ENCODE results near the gene PAX5. TPM values are rescaled to one million over a fixed set of nuclear protein-coding genes. Genes with fewer than 3 reads are reported as not detected.

The PAX5 gene
- polyA plus RNA-seq, 1 donor from 2014 or later: not detected

DNA sequence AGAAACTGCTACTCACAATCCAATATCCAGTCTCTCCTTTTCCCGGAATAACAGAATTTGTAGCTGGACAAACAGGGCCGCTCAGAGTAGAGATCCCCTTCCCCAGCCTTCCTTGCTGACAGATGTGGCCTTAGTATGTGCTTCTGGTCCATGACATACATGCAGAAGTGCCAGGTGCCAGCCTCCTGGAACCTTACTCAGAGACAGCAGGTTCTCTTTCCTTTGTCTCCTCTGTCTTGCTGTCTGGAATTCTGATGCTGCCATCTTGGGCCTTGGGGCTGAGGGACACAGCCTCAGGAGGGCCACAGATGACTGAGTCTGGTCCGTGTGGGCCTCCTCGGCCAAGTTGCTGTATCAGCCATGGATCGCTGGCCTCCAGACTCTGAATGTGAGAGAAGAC, 210.1 kb downstream of the PAX5 start:
- TF ChIP-seq, protein P1, sequence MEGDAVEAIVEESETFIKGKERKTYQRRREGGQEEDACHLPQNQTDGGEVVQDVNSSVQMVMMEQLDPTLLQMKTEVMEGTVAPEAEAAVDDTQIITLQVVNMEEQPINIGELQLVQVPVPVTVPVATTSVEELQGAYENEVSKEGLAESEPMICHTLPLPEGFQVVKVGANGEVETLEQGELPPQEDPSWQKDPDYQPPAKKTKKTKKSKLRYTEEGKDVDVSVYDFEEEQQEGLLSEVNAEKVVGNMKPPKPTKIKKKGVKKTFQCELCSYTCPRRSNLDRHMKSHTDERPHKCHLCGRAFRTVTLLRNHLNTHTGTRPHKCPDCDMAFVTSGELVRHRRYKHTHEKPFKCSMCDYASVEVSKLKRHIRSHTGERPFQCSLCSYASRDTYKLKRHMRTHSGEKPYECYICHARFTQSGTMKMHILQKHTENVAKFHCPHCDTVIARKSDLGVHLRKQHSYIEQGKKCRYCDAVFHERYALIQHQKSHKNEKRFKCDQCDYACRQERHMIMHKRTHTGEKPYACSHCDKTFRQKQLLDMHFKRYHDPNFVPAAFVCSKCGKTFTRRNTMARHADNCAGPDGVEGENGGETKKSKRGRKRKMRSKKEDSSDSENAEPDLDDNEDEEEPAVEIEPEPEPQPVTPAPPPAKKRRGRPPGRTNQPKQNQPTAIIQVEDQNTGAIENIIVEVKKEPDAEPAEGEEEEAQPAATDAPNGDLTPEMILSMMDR (IDR thresholded peaks at IDR 0.05; ENCODE audit: poor library complexity, severe bottlenecking): no peak
- TF ChIP-seq MXI1 (conservative IDR thresholded peaks at IDR 0.05; ENCODE audit: poor library complexity, severe bottlenecking) (no peak), EZH2 (IDR thresholded peaks at IDR 0.05; ENCODE audit: borderline replicate concordance, insufficient read depth, low read length, poor library complexity, severe bottlenecking) (no peak), RAD21 (conservative IDR thresholded peaks at IDR 0.05) (no peak), TAF1 (IDR thresholded peaks at IDR 0.05; ENCODE audit: low read depth) (no peak), EP300 (conservative IDR thresholded peaks at IDR 0.05; ENCODE audit: poor library complexity, severe bottlenecking) (no peak), POLR2AphosphoS5 (IDR thresholded peaks at IDR 0.05) (no peak)
- TF ChIP-seq, protein P2, sequence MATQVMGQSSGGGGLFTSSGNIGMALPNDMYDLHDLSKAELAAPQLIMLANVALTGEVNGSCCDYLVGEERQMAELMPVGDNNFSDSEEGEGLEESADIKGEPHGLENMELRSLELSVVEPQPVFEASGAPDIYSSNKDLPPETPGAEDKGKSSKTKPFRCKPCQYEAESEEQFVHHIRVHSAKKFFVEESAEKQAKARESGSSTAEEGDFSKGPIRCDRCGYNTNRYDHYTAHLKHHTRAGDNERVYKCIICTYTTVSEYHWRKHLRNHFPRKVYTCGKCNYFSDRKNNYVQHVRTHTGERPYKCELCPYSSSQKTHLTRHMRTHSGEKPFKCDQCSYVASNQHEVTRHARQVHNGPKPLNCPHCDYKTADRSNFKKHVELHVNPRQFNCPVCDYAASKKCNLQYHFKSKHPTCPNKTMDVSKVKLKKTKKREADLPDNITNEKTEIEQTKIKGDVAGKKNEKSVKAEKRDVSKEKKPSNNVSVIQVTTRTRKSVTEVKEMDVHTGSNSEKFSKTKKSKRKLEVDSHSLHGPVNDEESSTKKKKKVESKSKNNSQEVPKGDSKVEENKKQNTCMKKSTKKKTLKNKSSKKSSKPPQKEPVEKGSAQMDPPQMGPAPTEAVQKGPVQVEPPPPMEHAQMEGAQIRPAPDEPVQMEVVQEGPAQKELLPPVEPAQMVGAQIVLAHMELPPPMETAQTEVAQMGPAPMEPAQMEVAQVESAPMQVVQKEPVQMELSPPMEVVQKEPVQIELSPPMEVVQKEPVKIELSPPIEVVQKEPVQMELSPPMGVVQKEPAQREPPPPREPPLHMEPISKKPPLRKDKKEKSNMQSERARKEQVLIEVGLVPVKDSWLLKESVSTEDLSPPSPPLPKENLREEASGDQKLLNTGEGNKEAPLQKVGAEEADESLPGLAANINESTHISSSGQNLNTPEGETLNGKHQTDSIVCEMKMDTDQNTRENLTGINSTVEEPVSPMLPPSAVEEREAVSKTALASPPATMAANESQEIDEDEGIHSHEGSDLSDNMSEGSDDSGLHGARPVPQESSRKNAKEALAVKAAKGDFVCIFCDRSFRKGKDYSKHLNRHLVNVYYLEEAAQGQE (IDR thresholded peaks at IDR 0.05; ENCODE audit: borderline replicate concordance): no peak
- Histone ChIP-seq H3K36me3 (ENCODE audit: insufficient read depth, low read length) (no peaks in the 10 kb centered on the region), H3K27ac (ENCODE audit: low read length) (no peak overlapping the region), H3K27me3 (ENCODE audit: insufficient read depth, low read depth, low read length) (no peaks in the 10 kb centered on the region), H3K4me3 (ENCODE audit: low read length) (no peak overlapping the region), H3K9me2 (ENCODE audit: insufficient read depth, low read length) (no peaks in the 10 kb centered on the region), H4K20me1 (ENCODE audit: insufficient read depth) (no peaks in the 10 kb centered on the region), H3F3A (ENCODE audit: insufficient read depth, low read length, poor library complexity, severe bottlenecking) (no peaks in the 10 kb centered on the region), H3K9me3 (ENCODE audit: low read length) (no peaks in the 10 kb centered on the region), H3K4me2 (ENCODE audit: low read length) (no peak overlapping the region), H2AFZ (ENCODE audit: low read depth, low read length) (no peak overlapping the region), H3K9ac (ENCODE audit: low read length) (no peak overlapping the region), H3K79me2 (replicated peaks; ENCODE audit: insufficient read depth, low read length) (no peaks in the 10 kb centered on the region)

DNA sequence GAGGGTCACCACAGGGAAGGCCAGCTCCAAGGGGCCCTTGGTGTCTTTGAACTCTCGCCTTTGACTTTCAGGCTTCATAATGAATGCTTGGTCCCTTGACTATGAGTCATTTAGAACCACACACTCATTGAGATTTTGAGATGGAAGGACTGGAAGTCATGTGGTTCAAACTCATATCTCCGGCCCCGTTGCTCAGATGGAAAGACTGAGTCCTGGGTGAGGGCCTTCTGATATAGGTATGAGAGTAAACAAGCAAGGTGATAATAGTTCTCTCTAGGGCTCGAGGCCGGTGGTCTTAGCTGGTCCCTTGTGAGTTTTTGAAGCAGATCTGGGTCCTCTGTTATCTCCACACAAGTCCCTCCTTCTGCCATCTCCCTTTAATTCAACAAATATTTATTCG, 210.6 kb downstream of the PAX5 start:
- Histone ChIP-seq H3K79me2 (replicated peaks; ENCODE audit: insufficient read depth, low read length) (no peaks in the 10 kb centered on the region), H3F3A (ENCODE audit: insufficient read depth, low read length, poor library complexity, severe bottlenecking) (no peaks in the 10 kb centered on the region), H3K27me3 (ENCODE audit: insufficient read depth, low read depth, low read length) (no peaks in the 10 kb centered on the region), H3K9me2 (ENCODE audit: insufficient read depth, low read length) (no peaks in the 10 kb centered on the region), H4K20me1 (ENCODE audit: insufficient read depth) (no peaks in the 10 kb centered on the region), H3K4me2 (ENCODE audit: low read length) (no peak overlapping the region), H3K4me3 (ENCODE audit: low read length) (no peak overlapping the region), H3K9ac (ENCODE audit: low read length) (no peak overlapping the region), H3K9me3 (ENCODE audit: low read length) (no peaks in the 10 kb centered on the region), H2AFZ (ENCODE audit: low read depth, low read length) (no peak overlapping the region), H3K36me3 (ENCODE audit: insufficient read depth, low read length) (no peaks in the 10 kb centered on the region), H3K27ac (ENCODE audit: low read length) (no peak overlapping the region)
- no peak for TF ChIP-seq TAF1 (IDR thresholded peaks at IDR 0.05; ENCODE audit: low read depth)
- TF ChIP-seq EP300 (conservative IDR thresholded peaks at IDR 0.05; ENCODE audit: poor library complexity, severe bottlenecking): no peak
- no peak for TF ChIP-seq POLR2AphosphoS5 (IDR thresholded peaks at IDR 0.05)
- TF ChIP-seq RAD21 (conservative IDR thresholded peaks at IDR 0.05): no peak
- TF ChIP-seq MXI1 (conservative IDR thresholded peaks at IDR 0.05; ENCODE audit: poor library complexity, severe bottlenecking): no peak
- no peak for TF ChIP-seq EZH2 (IDR thresholded peaks at IDR 0.05; ENCODE audit: borderline replicate concordance, insufficient read depth, low read length, poor library complexity, severe bottlenecking)
- TF ChIP-seq, protein P1 (IDR thresholded peaks at IDR 0.05; ENCODE audit: poor library complexity, severe bottlenecking): no peak
